Measurements from ENCODE around the gene NEXMIF.

DNA sequence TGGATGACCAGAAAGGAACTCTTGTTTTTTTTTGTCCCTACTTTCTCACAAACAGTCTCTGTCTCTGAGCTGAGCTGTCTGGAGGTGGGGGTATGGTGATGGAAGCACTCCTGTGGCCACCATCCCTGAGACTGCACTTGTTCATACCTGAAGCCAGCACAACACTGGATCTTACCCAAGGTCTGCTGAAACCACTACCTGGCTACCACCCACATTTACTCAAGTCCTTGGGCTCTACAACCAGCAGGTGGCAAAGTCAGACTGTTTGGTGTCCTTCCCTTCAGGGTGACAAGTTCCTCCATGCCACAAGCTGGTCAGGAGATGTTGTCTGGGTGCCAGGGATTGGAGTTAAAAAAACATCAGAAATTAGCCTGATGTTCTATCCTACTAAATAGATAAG is 89.7 kb downstream of the NEXMIF start:
- TF ChIP-seq, protein P1, sequence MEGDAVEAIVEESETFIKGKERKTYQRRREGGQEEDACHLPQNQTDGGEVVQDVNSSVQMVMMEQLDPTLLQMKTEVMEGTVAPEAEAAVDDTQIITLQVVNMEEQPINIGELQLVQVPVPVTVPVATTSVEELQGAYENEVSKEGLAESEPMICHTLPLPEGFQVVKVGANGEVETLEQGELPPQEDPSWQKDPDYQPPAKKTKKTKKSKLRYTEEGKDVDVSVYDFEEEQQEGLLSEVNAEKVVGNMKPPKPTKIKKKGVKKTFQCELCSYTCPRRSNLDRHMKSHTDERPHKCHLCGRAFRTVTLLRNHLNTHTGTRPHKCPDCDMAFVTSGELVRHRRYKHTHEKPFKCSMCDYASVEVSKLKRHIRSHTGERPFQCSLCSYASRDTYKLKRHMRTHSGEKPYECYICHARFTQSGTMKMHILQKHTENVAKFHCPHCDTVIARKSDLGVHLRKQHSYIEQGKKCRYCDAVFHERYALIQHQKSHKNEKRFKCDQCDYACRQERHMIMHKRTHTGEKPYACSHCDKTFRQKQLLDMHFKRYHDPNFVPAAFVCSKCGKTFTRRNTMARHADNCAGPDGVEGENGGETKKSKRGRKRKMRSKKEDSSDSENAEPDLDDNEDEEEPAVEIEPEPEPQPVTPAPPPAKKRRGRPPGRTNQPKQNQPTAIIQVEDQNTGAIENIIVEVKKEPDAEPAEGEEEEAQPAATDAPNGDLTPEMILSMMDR (conservative IDR thresholded peaks at IDR 0.05; ENCODE audit: low read length): no peak
- no peak for TF ChIP-seq EZH2phosphoT487 (IDR thresholded peaks at IDR 0.05; ENCODE audit: borderline replicate concordance)
